Coronary artery (tissue), 2 donors: ENCODE results near the gene SUSD3.
A peak's percentile ranks its signal among the peaks of the same experiment; 100 is the strongest.

Experiments used
- DNase-seq: peaks from one replicate; pipeline ENCODE4 v3.0.0-alpha.2; 2017; ENCODE audit warnings: low spot score
- H3K27ac ChIP-seq, 2 donors: fragments of 200-600 bp; sonication (generic); one replicate each; pipeline ENCODE4 v1.5.1; 2016 to 2019
- H3K4me3 ChIP-seq: fragments of 200-600 bp; sonication (generic); 2 replicates; pipeline ENCODE4 v1.5.1; 2016; ENCODE audit warnings: mild to moderate bottlenecking, moderate library complexity
- TF ChIP-seq, protein P1 (sequence below): fragments of 200-600 bp; sonication (generic); IDR thresholded peaks from one replicate; pipeline ENCODE4 v1.5.1; 2019; ENCODE audit warnings: antibody characterized with exemption

The SUSD3 gene

DNA sequence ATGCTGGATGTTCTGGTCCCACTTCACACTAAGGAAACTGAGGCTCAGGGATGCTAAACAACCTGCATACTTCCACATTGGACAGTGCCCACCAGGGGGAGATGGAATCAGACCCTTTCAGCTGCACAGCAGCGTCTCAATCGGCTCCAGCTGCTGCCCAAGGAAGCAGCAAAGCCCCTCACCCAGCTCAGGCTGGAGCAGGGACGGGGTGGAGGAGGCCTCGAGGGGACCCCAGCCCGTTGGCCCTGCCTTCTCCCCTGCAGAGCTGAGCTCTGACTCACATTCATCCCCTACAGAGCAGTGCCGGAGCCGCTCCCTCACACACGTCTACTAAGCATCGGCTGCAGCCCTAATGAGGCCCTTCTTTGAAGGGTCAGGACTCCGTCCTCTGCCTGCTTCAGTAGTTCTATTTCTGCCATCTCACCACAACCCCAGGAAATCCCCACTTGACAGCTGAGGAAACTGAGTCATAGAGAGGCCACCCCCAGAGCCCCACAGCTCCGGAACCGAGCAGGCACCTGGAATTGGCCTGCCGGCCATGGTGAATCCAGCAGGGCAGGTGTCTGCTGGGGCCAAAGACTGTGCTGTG lies 21.5 kb upstream of the SUSD3 start:
- H3K27ac ChIP-seq: no peak overlapping the region
- no peak overlapping the region for H3K4me3 ChIP-seq
- TF ChIP-seq, protein P1, sequence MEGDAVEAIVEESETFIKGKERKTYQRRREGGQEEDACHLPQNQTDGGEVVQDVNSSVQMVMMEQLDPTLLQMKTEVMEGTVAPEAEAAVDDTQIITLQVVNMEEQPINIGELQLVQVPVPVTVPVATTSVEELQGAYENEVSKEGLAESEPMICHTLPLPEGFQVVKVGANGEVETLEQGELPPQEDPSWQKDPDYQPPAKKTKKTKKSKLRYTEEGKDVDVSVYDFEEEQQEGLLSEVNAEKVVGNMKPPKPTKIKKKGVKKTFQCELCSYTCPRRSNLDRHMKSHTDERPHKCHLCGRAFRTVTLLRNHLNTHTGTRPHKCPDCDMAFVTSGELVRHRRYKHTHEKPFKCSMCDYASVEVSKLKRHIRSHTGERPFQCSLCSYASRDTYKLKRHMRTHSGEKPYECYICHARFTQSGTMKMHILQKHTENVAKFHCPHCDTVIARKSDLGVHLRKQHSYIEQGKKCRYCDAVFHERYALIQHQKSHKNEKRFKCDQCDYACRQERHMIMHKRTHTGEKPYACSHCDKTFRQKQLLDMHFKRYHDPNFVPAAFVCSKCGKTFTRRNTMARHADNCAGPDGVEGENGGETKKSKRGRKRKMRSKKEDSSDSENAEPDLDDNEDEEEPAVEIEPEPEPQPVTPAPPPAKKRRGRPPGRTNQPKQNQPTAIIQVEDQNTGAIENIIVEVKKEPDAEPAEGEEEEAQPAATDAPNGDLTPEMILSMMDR: no peak
- DNase-seq: no peak

DNA sequence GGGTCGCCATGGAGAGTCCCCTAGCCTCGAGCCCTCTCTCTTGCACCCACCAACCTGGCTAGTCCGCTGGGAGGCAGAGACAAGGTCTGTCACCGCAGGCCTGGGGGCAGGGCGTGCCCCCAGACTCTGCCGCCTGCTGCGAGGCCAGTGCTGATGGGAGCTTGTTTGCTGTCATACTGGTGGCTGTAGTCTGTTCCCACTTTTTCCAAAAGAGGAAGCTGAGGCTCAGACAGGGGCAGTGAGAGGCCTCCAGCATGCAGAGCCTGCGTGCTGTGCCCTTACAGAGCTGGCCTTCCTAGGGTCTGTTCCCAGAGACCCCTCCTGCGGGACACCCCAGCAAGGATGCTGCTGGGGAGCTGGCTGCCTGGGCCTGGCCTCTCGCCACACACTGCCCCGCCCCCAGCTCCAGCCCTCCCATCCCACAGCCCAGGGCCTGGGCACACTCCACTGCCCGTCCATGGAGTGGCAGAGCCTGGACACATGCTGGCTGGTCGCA lies 21.0 kb upstream of the SUSD3 start:
- Histone ChIP-seq H3K27ac (peak overlapping the region in 1 of 2 donors; percentile 2), H3K4me3 (no peak overlapping the region)
- TF ChIP-seq, protein P1: no peak
- no peak for DNase-seq

DNA sequence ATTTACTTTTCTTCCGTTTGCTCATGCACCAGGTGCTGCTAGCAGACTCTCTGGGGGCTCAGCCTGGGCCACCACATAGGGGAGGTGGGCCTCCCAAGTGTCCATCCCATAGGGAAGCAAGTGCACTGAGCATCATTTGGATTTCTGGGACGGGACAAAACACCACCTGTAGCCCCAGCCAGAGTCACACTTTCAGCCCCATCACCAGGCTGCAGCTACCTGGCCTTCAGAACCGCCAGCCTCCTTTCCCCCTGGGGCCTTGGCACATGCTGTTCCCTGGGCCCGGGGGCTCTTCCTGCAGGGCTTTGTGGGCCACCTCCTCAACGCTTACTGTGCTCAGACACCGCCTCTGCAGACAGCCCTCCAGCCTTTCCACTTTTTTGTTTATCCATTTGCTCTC lies 19.6 kb upstream of the SUSD3 start:
- no peak overlapping the region for H3K27ac ChIP-seq
- TF ChIP-seq, protein P1: no peak
- H3K4me3 ChIP-seq: no peak overlapping the region
- DNase-seq: no peak

DNA sequence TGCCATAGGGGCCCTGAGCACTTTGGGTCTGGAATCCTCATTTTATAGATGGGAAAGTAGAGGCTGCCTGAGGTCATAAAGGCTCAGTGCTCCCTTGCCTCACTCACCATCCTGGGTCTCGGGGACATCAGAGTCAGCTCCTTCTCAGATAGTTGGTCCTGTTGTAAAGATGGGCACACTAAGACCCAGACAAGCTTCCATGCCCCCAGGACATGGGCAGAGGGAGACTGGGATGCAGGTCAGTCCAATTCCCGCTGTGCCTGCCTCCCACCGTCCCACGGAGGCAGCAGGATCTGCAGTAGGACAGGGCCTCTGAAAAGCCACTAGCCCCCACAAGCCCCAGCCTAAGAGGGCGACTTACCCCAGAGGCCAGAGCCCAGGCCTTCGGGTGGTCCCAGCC lies 19.0 kb upstream of the SUSD3 start:
- TF ChIP-seq, protein P1: no peak
- DNase-seq: no peak
- no peak overlapping the region for H3K27ac ChIP-seq

DNA sequence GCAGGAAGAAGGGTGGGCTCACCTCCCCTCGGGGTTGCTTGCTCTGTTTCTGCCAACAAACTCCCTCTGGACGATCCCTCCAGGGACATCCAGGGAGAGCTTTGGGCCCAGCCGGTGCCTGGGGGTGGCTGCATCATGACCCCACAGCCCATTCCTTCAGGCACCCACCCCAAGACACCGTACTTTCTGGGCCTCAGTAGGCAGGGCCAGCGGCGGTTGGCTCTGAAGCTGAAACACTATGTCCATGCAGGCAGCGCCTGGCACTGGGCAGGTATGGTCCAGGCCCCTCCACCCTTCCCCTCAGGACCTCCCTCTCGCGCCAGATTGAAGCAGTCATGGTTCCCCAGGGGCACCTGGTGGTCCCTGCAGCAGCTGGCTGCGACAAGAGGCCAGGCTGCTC lies 18.5 kb upstream of the SUSD3 start:
- DNase-seq: no peak
- TF ChIP-seq, protein P1: no peak
- Histone ChIP-seq H3K4me3 (no peak overlapping the region), H3K27ac (no peak overlapping the region)

More for the DNA sequence above, 19.0 kb upstream of the SUSD3 start:
- no peak overlapping the region for H3K4me3 ChIP-seq

DNA sequence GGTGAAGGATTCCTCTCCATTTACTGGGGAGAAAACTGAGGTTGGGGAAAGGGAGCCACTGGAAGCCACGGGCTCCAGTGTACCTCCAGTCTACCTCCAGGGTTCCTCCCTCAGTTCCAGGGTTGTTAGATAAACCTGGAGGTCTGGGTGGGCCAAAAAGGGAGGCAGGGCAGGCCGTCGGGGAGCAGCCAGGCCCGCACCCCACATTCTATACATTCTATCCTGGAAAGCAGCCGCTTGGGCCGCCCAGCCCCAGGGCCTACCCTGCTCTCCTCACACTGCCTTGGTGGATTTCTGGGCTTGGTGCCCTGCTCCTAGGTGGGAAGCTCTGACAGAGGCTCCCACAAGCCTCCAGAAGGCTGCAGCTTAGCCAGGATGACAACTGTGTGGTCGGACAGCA lies 18.1 kb upstream of the SUSD3 start:
- TF ChIP-seq, protein P1: no peak
- no peak overlapping the region for H3K27ac ChIP-seq
- DNase-seq: no peak
- H3K4me3 ChIP-seq: no peak overlapping the region

DNA sequence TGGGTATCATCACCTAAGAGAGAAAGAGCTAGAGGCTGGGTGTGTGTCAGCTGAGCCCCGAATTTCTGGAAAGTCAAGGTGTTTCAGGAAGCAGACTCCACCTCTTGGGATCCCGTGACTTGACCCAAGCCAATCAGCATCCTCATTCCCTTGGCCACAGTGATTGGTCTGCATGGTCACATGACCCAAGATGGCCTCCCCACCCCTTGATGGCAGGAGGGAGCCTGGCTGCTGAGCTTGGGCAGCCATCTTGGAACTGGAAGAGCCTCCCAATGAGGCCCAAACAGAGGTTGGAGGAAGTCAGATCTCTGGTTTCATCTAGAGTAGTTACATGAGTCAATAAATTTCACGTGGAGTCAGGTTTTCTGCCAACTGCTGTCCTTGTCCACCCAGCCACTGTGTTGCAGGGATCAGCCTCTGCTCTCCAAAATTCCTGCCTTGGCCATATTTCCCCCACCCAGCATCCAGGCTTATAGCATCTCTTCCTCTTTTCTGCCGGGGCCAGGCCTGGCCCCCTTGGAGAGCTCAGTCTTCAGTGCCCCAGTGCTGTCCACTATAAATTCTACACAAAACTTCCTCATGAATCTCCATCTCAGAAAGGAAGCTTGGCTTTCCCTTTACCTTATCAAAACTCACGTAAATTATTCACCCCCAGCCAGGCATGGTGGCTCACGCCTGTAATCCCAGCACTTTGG lies 17.2 kb upstream of the SUSD3 start:
- TF ChIP-seq, protein P1: no peak
- H3K4me3 ChIP-seq: no peak overlapping the region
- H3K27ac ChIP-seq: no peak overlapping the region
- DNase-seq: no peak
